ENCODE data around the gene ZSCAN5B. TPM values are rescaled to one million over a fixed set of nuclear protein-coding genes. Genes with fewer than 3 reads are reported as not detected.

The ZSCAN5B gene
- total RNA-seq, 1 experiment from 2014 or later = not detected

- TF ChIP-seq ATF6 (CRISPR knock-in tag; IDR thresholded peaks at IDR 0.05) = no peak
- TF ChIP-seq ZNF232 (CRISPR knock-in tag; IDR thresholded peaks at IDR 0.05) = no peak
- no peak for TF ChIP-seq CBFB (CRISPR knock-in tag; IDR thresholded peaks at IDR 0.05; ENCODE audit: low read depth)
- TF ChIP-seq ZNF423 (CRISPR knock-in tag; IDR thresholded peaks at IDR 0.05) = no peak
Observed at GRCh38 chr19:56162258-56162657, 35.3 kb downstream of the ZSCAN5B start (continued).

GRCh38 chr19:56161534-56161933 lies 36.0 kb downstream of the ZSCAN5B start:
- POLR2A ChIA-PET = no interaction called here
- Mint-ChIP-seq H3K27me3 (ENCODE audit: low read depth) (no peaks in the 10 kb centered on the region), H3K4me1 (no peaks in the 10 kb centered on the region), H3K36me3 (peaks cover 17% of the 10 kb centered on the region), H3K9me3 (no peaks in the 10 kb centered on the region), H3K27ac (no peak overlapping the region), H3K4me3 (no peak overlapping the region)
- CTCF ChIA-PET = interaction anchor here (0.8 kb wide), 1 partner anchor 32 kb away, joined by 3 read pairs; no protein-coding TSS in a partner anchor
- ATAC-seq (no peak), DNase-seq (ENCODE audit: low spot score) (no peak)
- no peak for TF ChIP-seq MAX (CRISPR knock-in tag; IDR thresholded peaks at IDR 0.05)
- TF ChIP-seq MYBL2 (CRISPR knock-in tag; IDR thresholded peaks at IDR 0.05) = no peak
- no peak for TF ChIP-seq ELF4 (CRISPR knock-in tag; IDR thresholded peaks at IDR 0.05; ENCODE audit: low read depth)
- TF ChIP-seq FOXP4 (CRISPR knock-in tag; IDR thresholded peaks at IDR 0.05) = no peak
- no peak for TF ChIP-seq FOXP1 (CRISPR knock-in tag; IDR thresholded peaks at IDR 0.05; ENCODE audit: borderline replicate concordance)
- TF ChIP-seq PRRX2 (CRISPR knock-in tag; IDR thresholded peaks at IDR 0.05) = no peak

GRCh38 chr19:56159622-56160271 lies 37.8 kb downstream of the ZSCAN5B start:
- Mint-ChIP-seq H3K36me3 (peaks cover 30% of the 10 kb centered on the region), H3K4me1 (peaks cover 3% of the 10 kb centered on the region), H3K4me3 (no peak overlapping the region), H3K27ac (no peak overlapping the region), H3K9me3 (no peaks in the 10 kb centered on the region), H3K27me3 (ENCODE audit: low read depth) (no peaks in the 10 kb centered on the region)
- ATAC-seq = no peak
- POLR2A ChIA-PET = no interaction called here
- TF ChIP-seq STAT6 (CRISPR knock-in tag; conservative IDR thresholded peaks at IDR 0.05; ENCODE audit: low read depth) = no peak
- TF ChIP-seq ARID4B (CRISPR knock-in tag; IDR thresholded peaks at IDR 0.05; ENCODE audit: borderline replicate concordance) = no peak
- no peak for DNase-seq (ENCODE audit: low spot score)
- CTCF ChIA-PET = no interaction called here

Measured in WTC11 (cell line).